ENCODE data around the gene TRPM3. TPM values are rescaled to one million over a fixed set of nuclear protein-coding genes. Genes with fewer than 3 reads are reported as not detected.

The TRPM3 gene
- total RNA-seq, 2 experiments from 2014 or later: not detected

DNA sequence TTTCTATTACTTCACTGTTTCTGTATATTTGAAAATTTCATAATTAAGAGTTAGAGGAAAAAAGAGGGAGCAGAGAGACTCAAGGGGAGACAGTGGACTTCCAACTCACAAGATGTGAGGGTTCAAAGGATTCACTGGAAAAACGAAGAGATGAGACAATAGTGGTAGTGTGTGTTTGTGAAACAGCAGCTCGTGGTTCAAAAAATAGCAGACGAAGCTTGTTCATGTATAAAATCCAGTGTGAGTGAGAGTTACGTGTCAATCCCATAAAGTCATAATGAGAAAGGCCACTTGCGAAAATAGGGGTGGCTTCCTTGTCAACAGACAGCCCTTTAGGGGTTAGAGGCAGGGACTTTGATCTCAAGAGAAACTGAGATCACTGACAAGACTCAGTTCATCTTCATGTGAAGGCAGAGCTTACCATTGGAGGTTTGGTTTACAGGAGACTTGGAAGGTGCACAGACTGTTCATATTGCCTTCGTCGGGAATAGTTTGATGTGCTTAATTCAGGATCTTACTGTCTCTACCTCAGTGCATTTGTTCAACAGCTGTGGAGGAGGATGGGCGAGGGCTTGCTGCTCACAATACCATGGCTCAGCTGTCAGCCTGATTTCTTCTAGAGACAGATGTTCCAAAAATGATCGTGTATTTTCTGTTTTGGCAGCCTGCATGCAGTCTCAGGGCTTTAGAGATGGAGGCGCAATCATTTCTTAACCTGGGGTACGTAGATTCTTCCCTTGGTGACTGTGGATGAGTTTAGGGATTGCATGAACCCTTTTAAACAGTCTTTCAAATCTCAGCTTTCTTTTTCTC lies 601.3 kb downstream of the TRPM3 start:
- Histone ChIP-seq H3K36me3 (ENCODE audit: insufficient read depth, low read length) (no peaks in the 10 kb centered on the region), H3K4me1 (ENCODE audit: insufficient read depth, low read length) (no peaks in the 10 kb centered on the region), H3K27ac (ENCODE audit: low read depth in 1 of 2, low read length in 2 of 2) (no peak overlapping the region), H3K9me3 (ENCODE audit: control insufficient read depth in 1 of 2, insufficient read depth in 1 of 2, low read length in 2 of 2) (peaks cover 4 to 5% of the 10 kb centered on the region in 2 experiments), H3K4me3 (ENCODE audit: low read length) (no peak overlapping the region), H3K27me3 (ENCODE audit: control insufficient read depth in 1 of 2, insufficient read depth in 2 of 2, low read length in 2 of 2) (no peaks in the 10 kb centered on the region)
- H3K27ac Mint-ChIP-seq: no peak overlapping the region
- H3K4me1 Mint-ChIP-seq (ENCODE audit: low read depth): peaks cover 11% of the 10 kb centered on the region
- intact Hi-C loops (cut with DNase I, micrococcal nuclease): loop anchor here in 1 of 2 experiments (5.0 kb wide), 1 partner anchor 72 kb away; no protein-coding TSS in a partner anchor
- TF ChIP-seq CTCF (IDR thresholded peaks at IDR 0.05): no peak
- no peaks in the 10 kb centered on the region for H3K27me3 Mint-ChIP-seq
- H3K36me3 Mint-ChIP-seq (ENCODE audit: low read depth): no peaks in the 10 kb centered on the region
- ATAC-seq (ENCODE audit: poor library complexity) (no peak), DNase-seq (no peak)
- peaks cover 2% of the 10 kb centered on the region for H3K9me3 Mint-ChIP-seq
- CTCF ChIA-PET: no interaction called here
- no peak overlapping the region for H3K4me3 Mint-ChIP-seq
- POLR2A ChIA-PET: interaction anchor here (0.9 to 1.4 kb wide), 2 partner anchors 44 to 100 kb away, joined by 3 to 5 read pairs; no protein-coding TSS in a partner anchor

DNA sequence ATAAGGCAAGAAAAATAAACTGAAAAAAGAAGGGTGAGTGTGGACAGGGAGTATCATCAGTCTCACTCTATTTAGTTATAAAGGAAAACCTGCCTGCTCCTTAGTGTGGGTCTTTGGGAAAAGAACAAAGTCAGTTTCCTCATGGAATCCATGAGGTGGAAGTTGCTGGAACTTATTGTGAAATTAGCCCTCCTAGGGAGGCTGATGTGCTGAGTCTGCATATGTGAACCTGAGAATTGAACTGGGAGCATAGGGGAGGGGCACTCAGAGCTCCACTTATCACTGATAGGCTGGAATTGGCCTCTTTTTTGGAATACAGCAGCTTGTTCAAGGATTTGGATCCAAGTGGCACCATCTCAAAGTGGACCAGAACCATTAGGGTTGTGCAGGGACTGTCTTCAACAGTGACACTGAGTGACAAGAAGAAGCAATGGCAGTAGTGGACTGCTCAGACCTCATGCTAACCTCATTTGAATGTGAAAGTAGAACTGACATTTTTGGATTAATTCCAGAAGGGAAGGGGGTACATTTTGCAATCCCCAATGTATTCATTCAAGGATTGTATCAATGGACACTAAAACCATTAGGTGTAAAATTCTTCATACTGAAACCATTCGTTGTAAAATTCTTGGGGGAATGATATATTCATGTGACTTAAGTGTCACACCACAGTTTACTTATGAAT lies 603.4 kb downstream of the TRPM3 start:
- Histone ChIP-seq H3K4me1 (ENCODE audit: insufficient read depth, low read length) (no peaks in the 10 kb centered on the region), H3K9me3 (ENCODE audit: control insufficient read depth in 1 of 2, insufficient read depth in 1 of 2, low read length in 2 of 2) (no peaks in the 10 kb centered on the region), H3K27me3 (ENCODE audit: control insufficient read depth in 1 of 2, insufficient read depth in 2 of 2, low read length in 2 of 2) (peaks cover 0 to 2% of the 10 kb centered on the region in 2 experiments), H3K36me3 (ENCODE audit: insufficient read depth, low read length) (no peaks in the 10 kb centered on the region), H3K27ac (ENCODE audit: low read depth in 1 of 2, low read length in 2 of 2) (no peak overlapping the region), H3K4me3 (ENCODE audit: low read length) (no peak overlapping the region)
- Mint-ChIP-seq H3K27ac (no peak overlapping the region), H3K4me3 (no peak overlapping the region), H3K27me3 (no peaks in the 10 kb centered on the region), H3K4me1 (ENCODE audit: low read depth) (peaks cover 11% of the 10 kb centered on the region), H3K36me3 (ENCODE audit: low read depth) (no peaks in the 10 kb centered on the region), H3K9me3 (no peaks in the 10 kb centered on the region)
- no peak for TF ChIP-seq CTCF (IDR thresholded peaks at IDR 0.05)
- intact Hi-C loops (cut with DNase I, micrococcal nuclease): no loop called here
- POLR2A ChIA-PET: no interaction called here
- no peak for ATAC-seq (ENCODE audit: poor library complexity)
- no peak for DNase-seq
- CTCF ChIA-PET: interaction anchor here (0.6 kb wide), 1 partner anchor 15 kb away, joined by 3 read pairs; no protein-coding TSS in a partner anchor

- no peak overlapping the region for H3K27ac Mint-ChIP-seq
- H3K4me3 Mint-ChIP-seq: no peak overlapping the region
- H3K4me1 ChIP-seq (ENCODE audit: insufficient read depth, low read length): no peaks in the 10 kb centered on the region
- DNase-seq: no peak
- no peaks in the 10 kb centered on the region for H3K36me3 ChIP-seq (ENCODE audit: insufficient read depth, low read length)
- no peaks in the 10 kb centered on the region for H3K9me3 Mint-ChIP-seq
- ChIA-PET POLR2A (no interaction called here), CTCF (no interaction called here)
- no peak overlapping the region for H3K27ac ChIP-seq (ENCODE audit: low read depth in 1 of 2, low read length in 2 of 2)
- H3K27me3 ChIP-seq (ENCODE audit: control insufficient read depth in 1 of 2, insufficient read depth in 2 of 2, low read length in 2 of 2): peaks cover 0 to 2% of the 10 kb centered on the region in 2 experiments
- no peaks in the 10 kb centered on the region for H3K4me1 Mint-ChIP-seq (ENCODE audit: low read depth)
- no peak for ATAC-seq (ENCODE audit: poor library complexity)
- no peaks in the 10 kb centered on the region for H3K36me3 Mint-ChIP-seq (ENCODE audit: low read depth)
- intact Hi-C loops (cut with DNase I, micrococcal nuclease): no loop called here
- H3K27me3 Mint-ChIP-seq: no peaks in the 10 kb centered on the region
- peaks cover 0 to 4% of the 10 kb centered on the region in 2 experiments for H3K9me3 ChIP-seq (ENCODE audit: control insufficient read depth in 1 of 2, insufficient read depth in 1 of 2, low read length in 2 of 2)
- no peak for TF ChIP-seq CTCF (IDR thresholded peaks at IDR 0.05)
- no peak overlapping the region for H3K4me3 ChIP-seq (ENCODE audit: low read length)
Observed at GRCh38 chr9:70514273-70514672, 607.1 kb downstream of the TRPM3 start.

Measured in CD4-positive, alpha-beta T cell (primary cell).